HepG2 (cell line): ENCODE measurements around the gene MAPRE3. TPM values are rescaled to one million over a fixed set of nuclear protein-coding genes. Genes with fewer than 3 reads are reported as not detected.

Experiments
- ATF6 ChIP-seq: sonication (generic); formaldehyde crosslinking; conservative IDR thresholded peaks from 2 replicates; pipeline ENCODE4 v1.4.0; 2020; ENCODE audit warnings: missing genetic modification reagents
- FOXC1 ChIP-seq: sonication (generic); formaldehyde crosslinking; IDR thresholded peaks from 2 replicates; pipeline ENCODE4 v1.8.0; 2022; ENCODE audit warnings: mild to moderate bottlenecking, missing genetic modification reagents, borderline replicate concordance
- KLF16 ChIP-seq, 2 experiments: sonication (generic) in 1 of 2; formaldehyde crosslinking in 1 of 2; IDR thresholded peaks; 2 replicates each; pipeline versions ENCODE4 v1.6.1 to v1.8.0; 2016 to 2023; ENCODE audit warnings: missing genetic modification reagents in 2 of 2, missing compliant biosample characterization in 1 of 2
- MED1 ChIP-seq: sonication (generic); formaldehyde crosslinking; IDR thresholded peaks from 2 replicates; pipeline ENCODE4 v1.4.0; 2020; ENCODE audit warnings: missing genetic modification reagents
- MED8 ChIP-seq: sonication (generic); formaldehyde crosslinking; IDR thresholded peaks from 2 replicates; pipeline ENCODE4 v1.8.1; 2023; ENCODE audit warnings: mild to moderate bottlenecking, missing genetic modification reagents; ENCODE audit not compliant: insufficient replicate concordance
- MIER3 ChIP-seq: IDR thresholded peaks from 2 replicates; pipeline ENCODE4 v1.6.1; 2016; ENCODE audit warnings: missing compliant biosample characterization, borderline replicate concordance
- POLR2A ChIP-seq, 2 experiments: IDR thresholded peaks; 2 replicates each; pipeline ENCODE4 v1.6.1; 2011; ENCODE audit warnings: low read depth in 2 of 2, low read length in 2 of 2, mild to moderate bottlenecking in 1 of 2, moderate library complexity in 1 of 2; ENCODE audit not compliant: insufficient read depth in 1 of 2
- RARA ChIP-seq: IDR thresholded peaks from 2 replicates; pipeline ENCODE4 v1.6.1; 2016; ENCODE audit warnings: missing genetic modification reagents, missing compliant biosample characterization
- THAP11 ChIP-seq: IDR thresholded peaks from 2 replicates; pipeline ENCODE4 v1.6.1; 2016; ENCODE audit warnings: missing biosample characterization, missing genetic modification reagents
- WIZ ChIP-seq: sonication (generic); formaldehyde crosslinking; IDR thresholded peaks from 2 replicates; pipeline ENCODE4 v1.5.1; 2020; ENCODE audit warnings: mild to moderate bottlenecking, missing genetic modification reagents
- ZNF234 ChIP-seq: sonication (generic); formaldehyde crosslinking; conservative IDR thresholded peaks from 2 replicates; pipeline ENCODE4 v1.5.1; 2020; ENCODE audit warnings: mild to moderate bottlenecking, missing genetic modification reagents
- ZNF251 ChIP-seq: sonication (generic); formaldehyde crosslinking; IDR thresholded peaks from 2 replicates; pipeline ENCODE4 v1.9.0; 2021; ENCODE audit warnings: mild to moderate bottlenecking, missing genetic modification reagents
- ZNF263 ChIP-seq: sonication (generic); formaldehyde crosslinking; IDR thresholded peaks from 2 replicates; pipeline ENCODE4 v1.4.0; 2020; ENCODE audit warnings: missing genetic modification reagents
- ZNF343 ChIP-seq: sonication (generic); formaldehyde crosslinking; IDR thresholded peaks from 2 replicates; pipeline ENCODE4 v1.4.0; 2020; ENCODE audit warnings: mild to moderate bottlenecking, missing genetic modification reagents
- ZNF407 ChIP-seq: sonication (generic); formaldehyde crosslinking; IDR thresholded peaks from one replicate; pipeline ENCODE4 v1.5.1; 2020; ENCODE audit warnings: mild to moderate bottlenecking, missing genetic modification reagents; ENCODE audit errors: not compliant biosample characterization
- ZNF629 ChIP-seq: sonication (generic); formaldehyde crosslinking; conservative IDR thresholded peaks from 2 replicates; pipeline ENCODE4 v1.5.0; 2020; ENCODE audit warnings: missing genetic modification reagents
- polyA plus RNA-seq, 8 experiments: library from polyadenylated mRNA; depleted of rRNA in 3 of 8; stranded (reverse) in 7 of 8; unstranded in 1 of 8; fragments of >200 nt; fragmentation: Illumina TruSeq in 4 of 8; extraction: Trizol in 4 of 8; gene quantifications; 2 replicates each; pipeline versions ENCODE4 v1.2.1 to v1.2.3, GENCODE V29; 2011 to 2016; ENCODE audit warnings: low read depth in 4 of 8, missing spikeins in 1 of 8, mixed read lengths in 1 of 8; ENCODE audit not compliant: insufficient read depth in 1 of 8
- total RNA-seq, 5 experiments: library from RNA; depleted of rRNA; stranded (reverse); fragments of >200 nt; fragmentation: Illumina TruSeq; extraction: Trizol; gene quantifications; 2 replicates each; pipeline ENCODE4 v1.2.3, GENCODE V29; 2016; ENCODE audit warnings: low read depth in 1 of 5
- TF ChIP-seq, protein P1 (sequence below): sonication (generic); formaldehyde crosslinking; IDR thresholded peaks from 2 replicates; pipeline ENCODE4 v1.8.0; 2022; ENCODE audit warnings: mild to moderate bottlenecking, missing genetic modification reagents, moderate library complexity
- TF ChIP-seq, protein P2 (sequence below): sonication (generic); formaldehyde crosslinking; IDR thresholded peaks from 2 replicates; pipeline ENCODE4 v1.8.1; 2023; ENCODE audit warnings: missing genetic modification reagents, inconsistent platforms, borderline replicate concordance

The MAPRE3 gene
- total and polyA plus RNA-seq, 2 of the 13 experiments (the other 11 are each of a cell fraction or from before 2014, with no cell fraction given): 0.31 to 0.91 TPM

- TF ChIP-seq ZNF407 (CRISPR knock-in tag) (no peak), THAP11 (no peak), WIZ (CRISPR knock-in tag) (no peak), MIER3 (CRISPR knock-in tag) (no peak), RARA (no peak), MED1 (CRISPR knock-in tag) (no peak), MED8 (CRISPR knock-in tag) (no peak), KLF16 (CRISPR knock-in tag; IDR thresholded peaks at IDR 0.05) (no peak), FOXC1 (CRISPR knock-in tag) (no peak), POLR2A (IDR thresholded peaks at IDR 0.05; ENCODE audit: insufficient read depth in 1 of 2, low read depth in 2 of 2, low read length in 2 of 2) (no peak), ZNF629 (CRISPR knock-in tag) (no peak), ZNF251 (CRISPR knock-in tag) (no peak), ZNF263 (CRISPR knock-in tag) (no peak), ZNF343 (CRISPR knock-in tag) (no peak), ZNF234 (CRISPR knock-in tag) (no peak), ATF6 (no peak)
- TF ChIP-seq, protein P1, sequence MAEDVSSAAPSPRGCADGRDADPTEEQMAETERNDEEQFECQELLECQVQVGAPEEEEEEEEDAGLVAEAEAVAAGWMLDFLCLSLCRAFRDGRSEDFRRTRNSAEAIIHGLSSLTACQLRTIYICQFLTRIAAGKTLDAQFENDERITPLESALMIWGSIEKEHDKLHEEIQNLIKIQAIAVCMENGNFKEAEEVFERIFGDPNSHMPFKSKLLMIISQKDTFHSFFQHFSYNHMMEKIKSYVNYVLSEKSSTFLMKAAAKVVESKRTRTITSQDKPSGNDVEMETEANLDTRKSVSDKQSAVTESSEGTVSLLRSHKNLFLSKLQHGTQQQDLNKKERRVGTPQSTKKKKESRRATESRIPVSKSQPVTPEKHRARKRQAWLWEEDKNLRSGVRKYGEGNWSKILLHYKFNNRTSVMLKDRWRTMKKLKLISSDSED (CRISPR knock-in tag): no peak
- TF ChIP-seq, protein P2, sequence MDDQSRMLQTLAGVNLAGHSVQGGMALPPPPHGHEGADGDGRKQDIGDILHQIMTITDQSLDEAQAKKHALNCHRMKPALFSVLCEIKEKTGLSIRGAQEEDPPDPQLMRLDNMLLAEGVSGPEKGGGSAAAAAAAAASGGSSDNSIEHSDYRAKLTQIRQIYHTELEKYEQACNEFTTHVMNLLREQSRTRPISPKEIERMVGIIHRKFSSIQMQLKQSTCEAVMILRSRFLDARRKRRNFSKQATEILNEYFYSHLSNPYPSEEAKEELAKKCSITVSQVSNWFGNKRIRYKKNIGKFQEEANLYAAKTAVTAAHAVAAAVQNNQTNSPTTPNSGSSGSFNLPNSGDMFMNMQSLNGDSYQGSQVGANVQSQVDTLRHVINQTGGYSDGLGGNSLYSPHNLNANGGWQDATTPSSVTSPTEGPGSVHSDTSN: no peak
These were observed at the start of gene MAPRE3 (continued) for GRCh38 chr2:26970244-26970927.
